SKM-1 treated with dmso at 0.1 percent for 144 hours (cell line): ENCODE data around the gene MRC1.

Experiments
- DNase-seq: peaks from one replicate; lab custom pipeline; 2025; ENCODE audit not compliant: unreplicated experiment; lab: John Stamatoyannopoulos, UW

Gene MRC1

GRCh38 chr10:17795083-17795482, 14.1 kb upstream of the MRC1 start:
- DNase-seq = no peak

GRCh38 chr10:17795813-17796594, 13.1 kb upstream of the MRC1 start:
- DNase-seq = no peak

- no peak for DNase-seq
Measured at GRCh38 chr10:17801507-17801906, 7.6 kb upstream of the MRC1 start.

- no peak for DNase-seq
Measured at GRCh38 chr10:17802350-17802749, 6.8 kb upstream of the MRC1 start.

- DNase-seq = no peak
Measured at GRCh38 chr10:17802976-17803375, 6.2 kb upstream of the MRC1 start.

GRCh38 chr10:17805330-17805729, 3.8 kb upstream of the MRC1 start:
- no peak for DNase-seq

- no peak for DNase-seq
Measured at GRCh38 chr10:17805921-17806577, 3.1 kb upstream of the MRC1 start.

- no peak for DNase-seq
Measured at GRCh38 chr10:17811146-17811865, 2.2 kb downstream of the MRC1 start.

- no peak for DNase-seq
Measured at GRCh38 chr10:17814973-17815372, 5.8 kb downstream of the MRC1 start.

GRCh38 chr10:17816199-17816598, 7.1 kb downstream of the MRC1 start:
- no peak for DNase-seq

- no peak for DNase-seq
Measured at GRCh38 chr10:17817316-17817715, 8.2 kb downstream of the MRC1 start.

GRCh38 chr10:17817790-17818189, 8.6 kb downstream of the MRC1 start:
- no peak for DNase-seq

- DNase-seq = no peak
Measured at GRCh38 chr10:17819836-17820235, 10.7 kb downstream of the MRC1 start.

- DNase-seq = no peak
Measured at GRCh38 chr10:17820943-17821342, 11.8 kb downstream of the MRC1 start.

GRCh38 chr10:17821893-17822292, 12.7 kb downstream of the MRC1 start:
- DNase-seq = no peak

GRCh38 chr10:17831341-17831740, 22.2 kb downstream of the MRC1 start:
- DNase-seq = no peak

- no peak for DNase-seq
Measured at GRCh38 chr10:17831896-17832295, 22.7 kb downstream of the MRC1 start.

GRCh38 chr10:17833656-17834055, 24.5 kb downstream of the MRC1 start:
- DNase-seq = no peak

- DNase-seq = no peak
Measured at GRCh38 chr10:17835688-17836087, 26.5 kb downstream of the MRC1 start.

GRCh38 chr10:17836942-17837341, 27.8 kb downstream of the MRC1 start:
- no peak for DNase-seq

- no peak for DNase-seq
Measured at GRCh38 chr10:17838080-17838648, 29.0 kb downstream of the MRC1 start.

- DNase-seq = no peak
Measured at GRCh38 chr10:17841050-17841449, 31.9 kb downstream of the MRC1 start.
